ENCODE results near the gene OR7G1.

OR7G1 gene, protein sequence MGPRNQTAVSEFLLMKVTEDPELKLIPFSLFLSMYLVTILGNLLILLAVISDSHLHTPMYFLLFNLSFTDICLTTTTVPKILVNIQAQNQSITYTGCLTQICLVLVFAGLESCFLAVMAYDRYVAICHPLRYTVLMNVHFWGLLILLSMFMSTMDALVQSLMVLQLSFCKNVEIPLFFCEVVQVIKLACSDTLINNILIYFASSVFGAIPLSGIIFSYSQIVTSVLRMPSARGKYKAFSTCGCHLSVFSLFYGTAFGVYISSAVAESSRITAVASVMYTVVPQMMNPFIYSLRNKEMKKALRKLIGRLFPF

DNA sequence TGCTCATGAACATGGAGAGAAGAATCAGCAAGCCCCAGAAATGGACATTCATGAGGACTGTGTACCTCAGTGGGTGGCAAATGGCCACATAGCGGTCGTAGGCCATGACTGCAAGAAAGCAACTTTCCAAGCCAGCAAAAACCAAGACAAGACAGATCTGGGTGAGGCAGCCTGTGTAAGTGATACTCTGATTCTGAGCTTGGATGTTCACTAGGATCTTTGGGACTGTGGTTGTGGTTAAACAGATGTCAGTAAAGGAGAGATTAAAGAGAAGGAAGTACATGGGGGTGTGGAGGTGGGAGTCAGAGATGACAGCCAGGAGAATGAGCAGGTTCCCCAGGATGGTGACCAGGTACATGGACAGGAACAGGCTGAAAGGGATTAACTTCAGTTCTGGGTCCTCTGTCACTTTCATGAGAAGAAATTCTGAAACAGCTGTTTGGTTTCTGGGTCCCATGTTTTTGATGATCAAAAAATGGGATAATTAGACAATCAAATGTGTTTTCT lies at the start of gene OR7G1:
Gene OR7G1, minus strand, starts transcription at position 457 of the 507 bp plus-strand sequence. Its CDS starts 0 bp downstream, at position 457.
- Mint-ChIP-seq H3K27ac (no peak within 1 kb of the TSS), H3K4me1 (ENCODE audit: low read depth) (no peaks in the 10 kb centered on the region), H3K9me3 (no peaks in the 10 kb centered on the region), H3K4me3 (no peak within 1 kb of the TSS), H3K36me3 (ENCODE audit: low read depth) (no peaks in the 10 kb centered on the region), H3K27me3 (peaks cover 20% of the 10 kb centered on the region)
- DNase-seq = no peak

DNA sequence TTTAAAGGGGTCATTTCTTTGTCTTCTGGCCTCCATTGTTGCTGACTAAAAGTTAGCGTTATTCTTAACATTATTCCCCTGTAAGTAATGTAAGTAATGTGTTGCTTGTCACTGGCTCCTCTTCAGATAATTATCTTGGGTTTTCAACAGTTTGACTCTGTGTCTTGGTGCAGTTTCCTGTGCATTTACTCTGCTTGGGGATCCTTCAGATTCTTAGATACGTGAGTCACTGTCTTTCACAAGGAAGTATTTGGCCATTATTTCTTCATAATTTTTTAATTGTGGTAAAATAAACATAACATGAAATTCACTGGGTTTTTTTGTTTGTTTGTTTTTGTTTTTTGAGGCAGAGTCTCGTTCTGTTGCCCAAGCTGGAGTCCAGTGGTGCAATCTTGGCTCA lies 49.7 kb upstream of the OR7G1 start:
- H3K36me3 Mint-ChIP-seq (ENCODE audit: low read depth) = peaks cover 70% of the 10 kb centered on the region
- peaks cover 24% of the 10 kb centered on the region for H3K9me3 Mint-ChIP-seq
- H3K4me1 Mint-ChIP-seq (ENCODE audit: low read depth) = no peaks in the 10 kb centered on the region
- no peak for DNase-seq
- H3K4me3 Mint-ChIP-seq = no peak overlapping the region
- no peak overlapping the region for H3K27ac Mint-ChIP-seq
- no peaks in the 10 kb centered on the region for H3K27me3 Mint-ChIP-seq

DNA sequence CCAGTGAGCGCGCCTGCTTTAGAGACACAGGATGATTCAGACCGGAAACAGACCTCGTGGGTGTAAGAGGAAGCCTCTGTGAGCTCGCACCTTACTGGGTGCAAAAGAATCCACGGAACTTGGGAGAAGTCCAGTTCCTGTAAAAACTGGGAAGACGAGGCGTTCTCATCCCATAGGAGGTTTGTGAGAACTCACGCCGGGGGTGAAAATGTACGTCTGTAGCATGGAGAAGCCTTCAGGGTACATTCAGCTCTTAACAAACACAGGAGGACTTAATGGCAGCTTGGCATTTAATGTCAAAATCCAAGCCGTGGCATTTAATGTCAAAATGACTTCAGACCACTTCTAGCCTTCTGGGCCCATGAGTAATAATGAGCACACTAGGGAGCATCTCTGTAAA lies 45.9 kb upstream of the OR7G1 start:
- no peaks in the 10 kb centered on the region for H3K4me1 Mint-ChIP-seq (ENCODE audit: low read depth)
- no peak overlapping the region for H3K27ac Mint-ChIP-seq
- no peak overlapping the region for H3K4me3 Mint-ChIP-seq
- peaks cover 34% of the 10 kb centered on the region for H3K9me3 Mint-ChIP-seq
- no peak for DNase-seq
- H3K27me3 Mint-ChIP-seq = no peaks in the 10 kb centered on the region
- peaks cover 95% of the 10 kb centered on the region for H3K36me3 Mint-ChIP-seq (ENCODE audit: low read depth)

DNA sequence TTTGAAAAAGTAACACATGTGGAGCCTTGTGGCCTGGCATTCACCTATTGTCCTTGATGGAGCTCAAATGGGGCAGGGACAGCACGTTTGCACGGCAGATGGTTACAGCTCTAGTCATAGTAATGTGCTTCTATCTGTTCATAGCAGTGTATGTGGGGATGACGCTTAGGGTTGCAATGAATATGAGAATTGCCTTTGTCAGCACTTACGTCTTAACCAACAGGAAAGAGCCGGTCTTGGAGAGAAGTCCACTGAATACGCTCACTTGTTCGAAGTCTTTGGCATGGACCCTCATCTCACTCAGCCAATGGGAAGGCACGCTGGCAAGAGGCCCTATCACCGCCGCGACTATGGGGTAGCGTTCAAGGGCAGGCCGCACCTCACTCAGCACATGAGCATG lies 44.3 kb upstream of the OR7G1 start:
- H3K27ac Mint-ChIP-seq = no peak overlapping the region
- no peak overlapping the region for H3K4me3 Mint-ChIP-seq
- H3K36me3 Mint-ChIP-seq (ENCODE audit: low read depth) = peaks cover 97% of the 10 kb centered on the region
- DNase-seq = no peak
- peaks cover 8% of the 10 kb centered on the region for H3K4me1 Mint-ChIP-seq (ENCODE audit: low read depth)
- H3K27me3 Mint-ChIP-seq = no peaks in the 10 kb centered on the region
- H3K9me3 Mint-ChIP-seq = peaks cover 47% of the 10 kb centered on the region

DNA sequence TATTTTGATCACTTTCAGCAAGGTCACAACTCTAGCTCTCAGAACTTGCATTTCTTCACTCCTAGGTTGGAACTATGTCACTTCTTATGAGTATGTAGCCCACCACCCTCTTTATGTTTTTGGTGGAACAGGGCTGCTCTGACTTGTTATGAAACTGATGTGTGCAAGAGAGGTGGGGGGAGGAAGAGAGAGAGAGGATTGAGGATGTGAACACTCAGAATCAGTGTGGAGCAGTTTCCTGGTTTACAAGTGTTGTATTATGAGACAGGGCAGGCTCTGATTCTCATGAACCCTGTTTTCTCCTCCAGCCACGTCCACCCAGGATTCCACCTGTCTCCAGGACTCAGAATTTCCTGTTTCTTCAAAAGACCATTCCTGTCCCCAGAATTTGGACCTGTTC lies 40.7 kb upstream of the OR7G1 start:
- no peak for DNase-seq
- no peaks in the 10 kb centered on the region for H3K27me3 Mint-ChIP-seq
- H3K4me1 Mint-ChIP-seq (ENCODE audit: low read depth) = peaks cover 31% of the 10 kb centered on the region
- peaks cover 99% of the 10 kb centered on the region for H3K36me3 Mint-ChIP-seq (ENCODE audit: low read depth)
- no peak overlapping the region for H3K27ac Mint-ChIP-seq
- no peak overlapping the region for H3K4me3 Mint-ChIP-seq
- H3K9me3 Mint-ChIP-seq = peaks cover 51% of the 10 kb centered on the region

DNA sequence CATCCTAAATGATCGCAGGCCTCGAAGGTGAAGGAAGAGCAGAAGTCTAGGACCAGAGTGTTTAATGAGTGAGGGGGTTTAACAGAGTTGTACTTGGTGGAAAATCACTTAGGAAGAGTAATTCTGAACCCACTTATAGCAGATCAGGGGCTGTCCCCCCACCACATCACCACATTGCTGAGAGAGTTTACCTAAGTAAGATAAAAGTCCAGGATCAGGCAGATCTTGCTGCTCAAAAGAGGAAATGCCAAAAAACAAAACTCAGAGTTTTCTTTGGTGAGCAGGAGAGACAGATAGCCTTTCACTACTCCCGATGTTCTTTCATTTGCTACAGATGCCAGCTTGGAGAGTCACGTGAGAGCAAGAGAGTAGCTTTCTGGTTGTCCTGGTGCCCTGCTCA lies 40.0 kb upstream of the OR7G1 start:
- Mint-ChIP-seq H3K4me3 (no peak overlapping the region), H3K27ac (peak overlapping the region; percentile 72), H3K36me3 (ENCODE audit: low read depth) (peaks cover 99% of the 10 kb centered on the region)

DNA sequence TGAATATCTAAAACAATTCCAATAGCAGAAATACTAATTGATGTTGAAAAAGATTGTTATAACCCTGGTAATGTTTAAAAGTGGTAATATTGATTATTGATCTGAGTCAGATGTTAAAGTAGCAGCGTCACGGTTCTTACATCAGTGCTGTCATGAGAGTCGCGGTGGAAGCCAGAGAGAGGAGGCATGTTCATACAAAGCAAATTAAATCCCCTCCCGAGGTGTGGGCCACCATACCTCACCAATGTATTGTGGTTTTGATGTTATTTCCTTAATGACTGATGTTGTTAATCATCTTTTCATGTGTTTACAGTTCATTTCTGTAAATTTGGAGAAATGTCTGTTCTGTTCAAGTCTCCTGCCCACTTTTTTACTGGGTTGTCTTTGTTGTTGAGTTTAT lies 35.8 kb upstream of the OR7G1 start:
- no peaks in the 10 kb centered on the region for H3K27me3 Mint-ChIP-seq
- peaks cover 54% of the 10 kb centered on the region for H3K9me3 Mint-ChIP-seq
- H3K4me1 Mint-ChIP-seq (ENCODE audit: low read depth) = peaks cover 76% of the 10 kb centered on the region
- H3K27ac Mint-ChIP-seq = no peak overlapping the region
- peaks cover 100% of the 10 kb centered on the region for H3K36me3 Mint-ChIP-seq (ENCODE audit: low read depth)
- no peak for DNase-seq
- no peak overlapping the region for H3K4me3 Mint-ChIP-seq

More for the DNA sequence above, 40.0 kb upstream of the OR7G1 start:
- H3K9me3 Mint-ChIP-seq = peaks cover 50% of the 10 kb centered on the region
- peaks cover 38% of the 10 kb centered on the region for H3K4me1 Mint-ChIP-seq (ENCODE audit: low read depth)
- no peaks in the 10 kb centered on the region for H3K27me3 Mint-ChIP-seq
- no peak for DNase-seq

DNA sequence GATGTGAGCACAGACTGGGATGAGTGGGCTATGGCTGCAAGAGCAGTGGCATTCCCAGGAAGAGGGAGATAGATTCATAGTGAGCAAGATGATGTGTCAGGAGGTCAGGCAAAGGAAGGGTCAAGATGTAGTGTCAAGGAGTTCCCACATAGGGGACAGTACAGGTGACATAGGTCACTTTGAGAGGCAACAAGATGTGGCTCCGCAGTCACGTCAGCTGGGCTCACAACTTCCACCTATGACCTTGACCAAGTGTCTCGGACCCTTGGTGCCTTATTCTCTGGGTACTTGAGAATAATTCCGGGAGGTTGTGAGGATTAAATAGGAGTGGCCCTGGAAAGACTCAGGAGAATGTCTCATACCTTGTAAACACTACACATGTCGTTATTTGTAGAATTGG lies 35.1 kb upstream of the OR7G1 start:
- Mint-ChIP-seq H3K27ac (no peak overlapping the region), H3K4me3 (no peak overlapping the region), H3K9me3 (peaks cover 49% of the 10 kb centered on the region), H3K27me3 (no peaks in the 10 kb centered on the region), H3K4me1 (ENCODE audit: low read depth) (peaks cover 79% of the 10 kb centered on the region), H3K36me3 (ENCODE audit: low read depth) (peaks cover 98% of the 10 kb centered on the region)
- no peak for DNase-seq

DNA sequence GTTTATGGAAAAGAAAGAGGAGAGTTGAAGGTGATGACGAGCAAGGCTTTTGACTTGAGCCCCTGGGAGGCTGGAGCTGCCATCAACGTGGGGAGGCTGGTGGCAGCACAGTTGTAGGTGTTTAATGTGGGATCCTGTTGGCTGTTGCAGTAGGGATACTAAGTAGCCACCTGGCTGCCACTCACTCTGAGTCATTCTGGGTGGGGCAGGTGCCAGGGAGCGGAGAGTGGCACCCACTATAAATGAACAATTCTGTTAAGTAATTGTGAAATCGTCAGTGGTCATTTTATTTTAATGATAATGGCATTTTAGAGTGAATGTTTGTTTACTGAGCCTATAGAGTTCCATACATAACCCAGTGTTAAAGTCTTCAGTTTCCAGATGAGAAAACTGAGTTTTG lies 34.4 kb upstream of the OR7G1 start:
- no peak for DNase-seq
- H3K27me3 Mint-ChIP-seq = no peaks in the 10 kb centered on the region
- H3K36me3 Mint-ChIP-seq (ENCODE audit: low read depth) = peaks cover 98% of the 10 kb centered on the region
- no peak overlapping the region for H3K27ac Mint-ChIP-seq
- no peak overlapping the region for H3K4me3 Mint-ChIP-seq
- peaks cover 49% of the 10 kb centered on the region for H3K9me3 Mint-ChIP-seq
- H3K4me1 Mint-ChIP-seq (ENCODE audit: low read depth) = peaks cover 76% of the 10 kb centered on the region

DNA sequence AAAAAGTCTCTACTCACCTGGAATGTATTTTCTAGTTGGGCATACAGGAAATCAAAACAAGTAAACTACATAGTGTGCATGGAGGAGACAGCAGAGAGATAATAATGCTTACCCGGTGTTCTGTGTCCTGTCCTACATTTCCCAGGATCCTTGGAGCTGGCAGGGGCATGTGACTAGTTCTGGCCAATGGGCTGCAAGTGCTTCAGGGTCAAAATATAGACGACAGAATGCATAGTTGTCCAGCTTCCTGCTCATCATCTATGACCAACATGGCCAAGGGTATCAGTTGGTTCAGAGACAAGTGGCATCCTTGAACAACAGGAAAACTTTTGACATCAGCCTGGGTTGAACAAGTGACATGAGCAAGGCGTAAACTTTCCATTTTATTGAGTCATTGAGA lies 33.1 kb upstream of the OR7G1 start:
- DNase-seq = no peak
- H3K9me3 Mint-ChIP-seq = peaks cover 52% of the 10 kb centered on the region
- no peak overlapping the region for H3K4me3 Mint-ChIP-seq
- H3K27me3 Mint-ChIP-seq = no peaks in the 10 kb centered on the region
- peaks cover 76% of the 10 kb centered on the region for H3K4me1 Mint-ChIP-seq (ENCODE audit: low read depth)
- H3K27ac Mint-ChIP-seq = no peak overlapping the region
- H3K36me3 Mint-ChIP-seq (ENCODE audit: low read depth) = peaks cover 98% of the 10 kb centered on the region

DNA sequence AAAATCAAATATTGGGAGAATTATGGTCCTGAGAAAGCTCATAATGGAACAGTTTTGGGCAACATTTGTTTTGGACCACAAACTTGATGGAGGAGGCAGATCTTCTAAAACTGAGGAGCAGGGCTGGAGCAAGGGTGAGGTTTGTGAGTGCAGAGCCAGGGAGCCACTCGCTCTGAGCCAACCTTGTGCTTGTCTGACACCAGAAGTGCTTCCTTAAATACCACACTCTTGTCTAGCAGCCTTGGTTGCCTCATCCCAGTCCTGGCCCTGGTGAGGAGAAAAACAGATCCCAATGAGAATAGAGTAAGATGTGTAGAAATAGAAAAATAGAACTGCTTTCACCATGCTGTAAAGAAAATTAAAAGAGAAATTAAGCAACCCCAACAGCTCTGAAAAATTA lies 31.3 kb upstream of the OR7G1 start:
- Mint-ChIP-seq H3K27me3 (no peaks in the 10 kb centered on the region), H3K9me3 (peaks cover 47% of the 10 kb centered on the region), H3K4me3 (no peak overlapping the region), H3K27ac (no peak overlapping the region), H3K36me3 (ENCODE audit: low read depth) (peaks cover 95% of the 10 kb centered on the region), H3K4me1 (ENCODE audit: low read depth) (peaks cover 79% of the 10 kb centered on the region)
- no peak for DNase-seq

DNA sequence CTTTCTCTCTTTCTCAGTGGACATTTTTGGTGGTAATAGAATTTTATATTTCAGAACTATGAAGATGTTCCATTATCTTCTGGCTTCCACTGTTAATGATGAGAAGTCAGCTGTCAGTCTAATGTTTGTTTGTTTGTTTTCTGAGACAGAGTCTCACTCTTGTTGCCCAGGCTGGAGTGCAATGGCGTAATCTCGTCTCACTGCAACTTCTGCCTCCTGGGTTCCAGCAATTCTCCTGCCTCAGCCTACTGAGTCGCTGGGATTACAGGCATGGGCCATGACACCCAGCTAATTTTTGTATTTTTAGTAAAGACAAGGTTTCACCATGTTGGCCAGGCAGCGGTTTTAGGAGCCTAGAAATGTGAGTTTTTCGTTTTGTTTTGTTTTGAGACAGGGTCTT lies 29.4 kb upstream of the OR7G1 start:
- no peak overlapping the region for H3K4me3 Mint-ChIP-seq
- peaks cover 93% of the 10 kb centered on the region for H3K36me3 Mint-ChIP-seq (ENCODE audit: low read depth)
- no peaks in the 10 kb centered on the region for H3K27me3 Mint-ChIP-seq
- no peak for DNase-seq
- H3K4me1 Mint-ChIP-seq (ENCODE audit: low read depth) = peaks cover 72% of the 10 kb centered on the region
- H3K9me3 Mint-ChIP-seq = peaks cover 33% of the 10 kb centered on the region
- H3K27ac Mint-ChIP-seq = no peak overlapping the region

DNA sequence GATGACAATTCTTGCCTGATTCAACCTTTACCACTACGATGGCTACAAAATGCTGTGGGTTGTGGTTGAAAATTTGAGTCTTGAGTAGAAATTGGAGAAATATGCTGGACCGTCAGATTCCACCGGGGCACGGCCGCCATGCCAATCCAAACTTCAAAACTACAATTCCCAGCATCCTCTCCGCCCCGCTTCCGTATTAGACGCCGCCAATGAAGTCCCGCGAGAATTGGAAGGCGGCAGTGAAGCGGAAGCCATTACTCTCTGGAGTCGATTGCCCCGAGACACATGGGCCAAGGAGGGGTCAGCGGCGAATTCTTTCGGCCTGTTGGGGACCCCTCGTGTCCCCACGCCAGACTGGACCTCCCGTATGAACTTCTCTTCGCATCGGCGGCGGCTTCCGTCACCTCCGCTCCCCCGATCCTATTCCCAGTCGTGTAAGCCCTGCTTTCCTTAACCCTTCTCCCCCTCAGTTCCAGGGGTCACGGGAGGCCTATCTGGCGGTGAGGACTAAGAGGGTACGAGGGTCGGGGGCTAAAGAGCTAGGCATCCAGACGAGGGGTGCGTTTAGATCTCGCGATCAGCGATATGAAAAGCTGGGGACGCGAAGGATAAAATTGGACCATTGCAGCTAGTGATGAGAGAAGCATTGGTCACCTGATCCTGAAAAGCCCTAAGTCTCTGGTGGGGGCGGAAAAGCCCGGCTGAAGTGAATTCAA lies 24.8 kb upstream of the OR7G1 start, which contains the start of gene ZNF317:
Gene ZNF317, plus strand, starts transcription at position 239 of the 716 bp plus-strand sequence. CDS start 15,620 bp downstream, outside the sequence.
- peak; percentile 88 for DNase-seq
- H3K36me3 Mint-ChIP-seq (ENCODE audit: low read depth) = peaks cover 49% of the 10 kb centered on the region
- peak within 1 kb of the TSS; percentile 97 for H3K4me3 Mint-ChIP-seq
- peaks cover 41% of the 10 kb centered on the region for H3K4me1 Mint-ChIP-seq (ENCODE audit: low read depth)
- peak within 1 kb of the TSS; percentile 99 for H3K27ac Mint-ChIP-seq
- peaks cover 2% of the 10 kb centered on the region for H3K27me3 Mint-ChIP-seq
- H3K9me3 Mint-ChIP-seq = peaks cover 13% of the 10 kb centered on the region

DNA sequence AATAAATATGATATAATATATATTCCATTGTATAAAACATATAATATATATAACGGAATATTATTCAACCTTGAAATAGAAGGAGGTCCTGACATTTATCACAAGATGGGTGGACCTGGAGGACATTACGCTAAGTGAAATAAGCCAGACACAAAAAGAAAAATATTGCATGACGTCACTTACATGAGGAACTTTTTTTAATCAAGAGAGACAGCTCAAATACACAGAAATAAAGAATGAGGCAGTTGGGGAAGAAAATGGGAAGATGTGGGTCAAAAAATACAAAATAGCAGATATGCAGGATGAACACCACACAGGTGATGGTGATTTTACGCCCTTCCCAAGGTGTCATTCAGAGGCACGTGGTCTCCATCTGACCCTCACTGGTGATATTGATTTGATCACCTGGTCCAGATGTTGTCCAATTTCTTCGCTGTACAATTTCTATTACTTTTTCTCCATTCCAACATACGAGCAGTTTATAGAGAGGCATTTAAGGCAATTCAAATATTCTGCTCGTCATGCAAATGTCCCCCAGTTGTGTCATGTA lies 24.1 kb upstream of the OR7G1 start:
- Mint-ChIP-seq H3K4me3 (peak overlapping the region; percentile 97), H3K27ac (peak overlapping the region; percentile 99), H3K9me3 (peaks cover 9% of the 10 kb centered on the region), H3K27me3 (peaks cover 3% of the 10 kb centered on the region), H3K36me3 (ENCODE audit: low read depth) (peaks cover 42% of the 10 kb centered on the region), H3K4me1 (ENCODE audit: low read depth) (peaks cover 39% of the 10 kb centered on the region)
- no peak for DNase-seq

DNA sequence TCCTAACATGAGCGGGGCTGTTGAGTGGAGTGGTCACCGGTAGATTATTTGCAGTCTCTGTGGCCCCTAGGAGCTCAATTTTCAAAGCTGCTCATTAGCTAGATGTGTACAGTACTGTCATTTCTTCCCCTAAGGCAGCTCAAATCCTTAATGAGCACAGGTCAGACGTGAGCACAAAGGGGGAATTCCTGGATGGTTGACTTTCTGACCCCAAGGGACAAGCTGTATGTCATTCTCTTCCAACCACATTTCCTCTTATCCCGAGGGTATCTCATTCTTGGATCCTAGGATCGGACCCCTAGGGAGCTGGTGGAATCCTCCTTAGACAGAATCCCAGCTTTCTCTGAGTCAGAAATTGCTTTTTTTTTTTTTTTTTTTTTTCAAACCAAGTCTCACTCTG lies 16.9 kb upstream of the OR7G1 start:
- H3K4me3 Mint-ChIP-seq = no peak overlapping the region
- no peak overlapping the region for H3K27ac Mint-ChIP-seq
- H3K4me1 Mint-ChIP-seq (ENCODE audit: low read depth) = peaks cover 7% of the 10 kb centered on the region
- H3K9me3 Mint-ChIP-seq = no peaks in the 10 kb centered on the region
- no peak for DNase-seq
- peaks cover 20% of the 10 kb centered on the region for H3K27me3 Mint-ChIP-seq
- H3K36me3 Mint-ChIP-seq (ENCODE audit: low read depth) = no peaks in the 10 kb centered on the region
